Left cardiac atrium (tissue), 4 donors: ENCODE results near the gene MAPK13. TPM values are rescaled to one million over a fixed set of nuclear protein-coding genes. Genes with fewer than 3 reads are reported as not detected.
A peak's percentile ranks its signal among the peaks of the same experiment; 100 is the strongest.

Experiments used
- ATAC-seq, 2 donors: fragments of 200-7000 bp; cut with Tn5 transposase; one replicate each; pipeline ENCODE4 v1.9.1; 2020; ENCODE audit warnings: mild to moderate bottlenecking in 2 of 2, moderate library complexity in 2 of 2
- DNase-seq: peaks from one replicate; pipeline ENCODE4 v3.0.0-alpha.2; 2020
- intact Hi-C, 2 donors: fragments of 100-400 bp; cut with DNase I; formaldehyde crosslinking; loops; one replicate each; pipeline versions ENCODE4 v1.14.1 to v1.15.1; 2022 to 2023
- total RNA-seq, 2 donors: library from RNA; stranded (reverse); fragmentation: NEBNext Ultra II Directional; extraction: Animal tissue kit (Norgen Biotek cat#: 25700); gene quantifications; one replicate each; pipeline ENCODE4 v1.2.1, GENCODE V29; 2021
- donor health status: DM: no; HTN: yes; CAD: no.
- donor health status: DM: no; HTN: yes; CAD: no; lungs with severe emphysema.
- donor health status: DM: yes; HTN: yes; CAD: no.
- donor health status: Dilated cardiomyopathy.

The MAPK13 gene
- total RNA-seq, 2 donors from 2014 or later, result 1.9 to 4.6 TPM

GRCh38 chr6:36111526-36111925 is 18.8 kb upstream of the MAPK13 start:
- DNase-seq (no peak), ATAC-seq (no peak)
- intact Hi-C loops, result no loop called here

- DNase-seq (no peak), ATAC-seq (no peak)
- intact Hi-C loops, result no loop called here
These were observed 17.3 kb upstream of the MAPK13 start for GRCh38 chr6:36113049-36113448.

- intact Hi-C loops, result no loop called here
- ATAC-seq (peak in 1 of 2 donors; percentile 30), DNase-seq (no peak)
These were observed 16.6 kb upstream of the MAPK13 start for GRCh38 chr6:36113703-36114102.

- intact Hi-C loops, result no loop called here
- ATAC-seq, result no peak
- no peak for DNase-seq
These were observed 15.4 kb upstream of the MAPK13 start for GRCh38 chr6:36114798-36115408.

- DNase-seq (no peak), ATAC-seq (no peak)
- intact Hi-C loops, result no loop called here
These were observed 14.9 kb upstream of the MAPK13 start for GRCh38 chr6:36115412-36115811.

GRCh38 chr6:36116066-36116864 is 14.0 kb upstream of the MAPK13 start:
- DNase-seq (no peak), ATAC-seq (no peak)

GRCh38 chr6:36116943-36117342 is 13.4 kb upstream of the MAPK13 start:
- DNase-seq (no peak), ATAC-seq (no peak)
- intact Hi-C loops, result no loop called here

More at GRCh38 chr6:36116066-36116864, 14.0 kb upstream of the MAPK13 start:
- intact Hi-C loops, result no loop called here

- no peak for DNase-seq
- no peak for ATAC-seq
- intact Hi-C loops, result no loop called here
These were observed 12.4 kb upstream of the MAPK13 start for GRCh38 chr6:36117658-36118549.

- ATAC-seq, result peak in 1 of 2 donors; percentile 25
- intact Hi-C loops, result no loop called here
- no peak for DNase-seq
These were observed 11.7 kb upstream of the MAPK13 start for GRCh38 chr6:36118550-36119107.

GRCh38 chr6:36119209-36119608 is 11.1 kb upstream of the MAPK13 start:
- no peak for ATAC-seq
- DNase-seq, result no peak
- intact Hi-C loops, result no loop called here

- no peak for ATAC-seq
- DNase-seq, result no peak
- intact Hi-C loops, result loop anchor here in 1 of 2 donors (5.0 kb wide), 1 partner anchor 77 kb away; the partner anchor contains the start of gene BRPF3
These were observed 10.3 kb upstream of the MAPK13 start for GRCh38 chr6:36120018-36120417.

GRCh38 chr6:36120539-36120938 is 9.8 kb upstream of the MAPK13 start:
- intact Hi-C loops, result loop anchor here in 1 of 2 donors (5.0 kb wide), 1 partner anchor 77 kb away; the partner anchor contains the start of gene BRPF3
- DNase-seq, result no peak
- ATAC-seq, result peak in 1 of 2 donors; percentile 32

- ATAC-seq (peak; percentile 55 to 71), DNase-seq (peak; percentile 56)
- intact Hi-C loops, result loop anchor here in 1 of 2 donors (5.0 kb wide), 1 partner anchor 76 kb away; the partner anchor contains the start of gene BRPF3
These were observed 9.1 kb upstream of the MAPK13 start for GRCh38 chr6:36120979-36121786.

- intact Hi-C loops, result loop anchor here in 1 of 2 donors (5.0 kb wide), 1 partner anchor 75 kb away; the partner anchor contains the start of gene BRPF3
- ATAC-seq (no peak), DNase-seq (no peak)
These were observed 8.4 kb upstream of the MAPK13 start for GRCh38 chr6:36121787-36122494.

GRCh38 chr6:36122495-36123269 is 7.6 kb upstream of the MAPK13 start:
- intact Hi-C loops, result loop anchor here in 1 of 2 donors (5.0 kb wide), 1 partner anchor 75 kb away; the partner anchor contains the start of gene BRPF3
- DNase-seq, result no peak
- no peak for ATAC-seq

GRCh38 chr6:36123270-36124139 is 6.8 kb upstream of the MAPK13 start:
- intact Hi-C loops, result loop anchor here in 1 of 2 donors (5.0 kb wide), 1 partner anchor 74 kb away; the partner anchor contains the start of gene BRPF3
- DNase-seq (peak; percentile 77), ATAC-seq (peak; percentile 76 to 84)
